K562 (cell line): ENCODE results near the gene TESK1. TPM values are rescaled to one million over a fixed set of nuclear protein-coding genes. Genes with fewer than 3 reads are reported as not detected.
A peak's percentile ranks its signal among the peaks of the same experiment; 100 is the strongest.

ENCODE experiments used
- ATAC-seq: fragments of 200-7000 bp; cut with Tn5 transposase; 3 replicates; pipeline ENCODE4 v1.9.1; 2020; ENCODE audit warnings: moderate library complexity
- BruUV-seq: library from RNA; stranded (reverse); fragments of 400-500 nt; replicated peaks from 2 replicates; lab custom pipeline; 2021; lab: Mats Ljungman, UMichigan
- CTCF ChIA-PET: fragments of 300-600 bp; formaldehyde crosslinking; extraction: SDS; loops from one replicate; lab custom pipeline; 2021; ENCODE audit warnings: low intra/inter-chr PET ratio; lab: Yijun Ruan, JAX
- POLR2A ChIA-PET: fragments of 300-600, 350-650 bp; sonication (Branson Sonifier 250); formaldehyde crosslinking; extraction: SDS; loops from one replicate; lab custom pipeline; 2021; ENCODE audit warnings: antibody characterized with exemption, inconsistent platforms; lab: Yijun Ruan, JAX
- DNase-seq, 4 experiments: peaks; one replicate each; pipeline versions ENCODE4 v3.0.0 to v3.0.0-alpha.2; 2011 to 2018; ENCODE audit warnings: low spot score in 3 of 4, mixed read lengths in 3 of 4; ENCODE audit errors: extremely low read depth in 1 of 4
- FAIRE-seq: peaks from 2 replicates; lab custom pipeline; 2011; peaks lifted over from hg19 to GRCh38; lab: Jason Lieb, UNC
- H2AFZ ChIP-seq: 2 replicates; pipeline ENCODE4 v1.6.0; 2011; ENCODE audit warnings: low read depth, low read length, control low read depth, inconsistent platforms
- H3K27ac ChIP-seq: fragments of 200-600 bp; 3 replicates; pipeline ENCODE4 v1.8.0; 2011; ENCODE audit warnings: low read depth, mild to moderate bottlenecking, control low read depth, inconsistent platforms, low read length, moderate library complexity, mixed read lengths; ENCODE audit errors: extremely low read depth
- H3K27me3 ChIP-seq, 2 experiments: fragments of 300-600 bp in 1 of 2; 2 replicates in 1 of 2; 3 replicates in 1 of 2; pipeline versions ENCODE4 v1.6.0 to v1.8.0; 2011; ENCODE audit warnings: inconsistent platforms in 2 of 2, low read length in 2 of 2, mild to moderate bottlenecking in 1 of 2, mixed read lengths in 1 of 2, moderate library complexity in 1 of 2; ENCODE audit not compliant: control insufficient read depth in 2 of 2, insufficient read depth in 2 of 2
- H3K36me3 ChIP-seq: fragments of 300-600 bp; 3 replicates; pipeline ENCODE4 v1.8.0; 2011; ENCODE audit warnings: mild to moderate bottlenecking, low read length, inconsistent platforms; ENCODE audit not compliant: control insufficient read depth, insufficient read depth
- H3K4me1 ChIP-seq, 2 experiments: fragments of 200-600 bp in 1 of 2; replicated peaks in 1 of 2; 2 replicates in 1 of 2; 3 replicates in 1 of 2; pipeline versions ENCODE4 v1.5.1 to v1.8.0; 2011; ENCODE audit warnings: inconsistent platforms in 2 of 2, low read length in 2 of 2, mild to moderate bottlenecking in 1 of 2, mixed read lengths in 1 of 2, moderate library complexity in 1 of 2; ENCODE audit not compliant: control insufficient read depth in 2 of 2, insufficient read depth in 2 of 2
- H3K4me2 ChIP-seq: 2 replicates; pipeline ENCODE4 v1.6.1; 2011; ENCODE audit warnings: low read length, control low read depth, inconsistent platforms, mixed read lengths; ENCODE audit not compliant: insufficient read depth
- H3K4me3 ChIP-seq: fragments of 200-600 bp; sonication (generic), shearing (Covaris generic); 2 replicates; pipeline ENCODE4 v1.5.1; 2016; ENCODE audit warnings: control low read depth, inconsistent platforms
- H3K79me2 ChIP-seq: fragments of 200-600 bp; 3 replicates; pipeline ENCODE4 v1.8.0; 2011; ENCODE audit warnings: low read length, inconsistent platforms; ENCODE audit not compliant: control insufficient read depth, insufficient read depth
- H3K9ac ChIP-seq, 2 experiments: 2 replicates each; pipeline versions ENCODE4 v1.6.0 to v1.6.1; 2011; ENCODE audit warnings: low read depth in 2 of 2, low read length in 2 of 2, control low read depth in 1 of 2, inconsistent platforms in 1 of 2, mild to moderate bottlenecking in 1 of 2, mixed read lengths in 1 of 2; ENCODE audit not compliant: insufficient read depth in 1 of 2
- H3K9me1 ChIP-seq: one replicate; pipeline ENCODE4 v1.6.0; 2011; ENCODE audit warnings: inconsistent platforms, mild to moderate bottlenecking, low read length, moderate library complexity; ENCODE audit not compliant: control insufficient read depth, insufficient read depth
- H3K9me3 ChIP-seq: replicated peaks from 2 replicates; pipeline ENCODE4 v1.5.1; 2011; ENCODE audit warnings: low read depth, low read length, inconsistent platforms; ENCODE audit not compliant: control insufficient read depth, insufficient read depth
- H4K20me1 ChIP-seq: replicated peaks from 2 replicates; pipeline ENCODE4 v1.6.1; 2011; ENCODE audit warnings: low read length, inconsistent platforms, mixed read lengths; ENCODE audit not compliant: control insufficient read depth, insufficient read depth
- DNMT1 ChIP-seq: fragments of 450-650 bp; IDR thresholded peaks from 2 replicates; pipeline ENCODE4 v1.6.1; 2016; ENCODE audit warnings: antibody characterized with exemption, mild to moderate bottlenecking
- RFX1 ChIP-seq: fragments of 450-650 bp; IDR thresholded peaks from 2 replicates; pipeline ENCODE4 v1.6.1; 2016; ENCODE audit warnings: mild to moderate bottlenecking, moderate library complexity
- WGBS: fragments of 100-300 bp; shearing (Covaris generic); methylation state at CpG from one replicate; pipeline ENCODE4 v1.1.6; 2016; ENCODE audit warnings: low coverage, mixed read lengths; ENCODE audit not compliant: insufficient coverage; ENCODE audit errors: missing lambda C conversion rate; 5-methylcytosine and 5-hydroxymethylcytosine counted together
- in situ Hi-C: fragments of 300-500 bp; cut with MboI; formaldehyde crosslinking; loops from 4 replicates; pipeline ENCODE4 v1.15.0; 2018; ENCODE audit warnings: inconsistent platforms, mixed read lengths
- intact Hi-C: fragments of 100-400 bp; cut with micrococcal nuclease; formaldehyde crosslinking; loops from 2 replicates; pipeline ENCODE4 v1.14.2; 2022
- polyA plus RNA-seq, 8 experiments: library from polyadenylated mRNA; depleted of rRNA in 4 of 8; stranded (reverse) in 5 of 8; unstranded in 3 of 8; fragments of >200 nt; fragmentation: Nextera tagmentation in 2 of 8; fragmentation: Illumina TruSeq in 1 of 8; extraction: Ambion mirVana in 2 of 8; extraction: Trizol in 1 of 8; gene quantifications; 2 replicates each; pipeline versions ENCODE4 v1.2.1 to v1.2.3, GENCODE V29; 2011 to 2014; ENCODE audit warnings: inconsistent platforms in 1 of 8, missing spikeins in 1 of 8
- total RNA-seq, 7 experiments: library from RNA; depleted of rRNA in 6 of 7; stranded (reverse); fragments of >200 nt in 6 of 7; fragmentation: Illumina TruSeq in 2 of 7; extraction: Trizol in 2 of 7; gene quantifications; 2 replicates each; pipeline versions ENCODE4 v1.2.1 to v1.2.3, GENCODE V29; 2011 to 2021; ENCODE audit warnings: low replicate concordance in 1 of 7
- TF ChIP-seq, protein P1 (sequence below): fragments of 450-650 bp; conservative IDR thresholded peaks from 2 replicates; pipeline ENCODE4 v1.6.1; 2016; ENCODE audit warnings: missing genetic modification characterization, low read depth, mild to moderate bottlenecking, control low read depth, missing compliant biosample characterization
- TF ChIP-seq, protein P2 (sequence below): fragments of 450-650 bp; IDR thresholded peaks from 2 replicates; pipeline ENCODE4 v1.6.1; 2016

Gene TESK1
- total and polyA plus RNA-seq, 9 of the 15 experiments (the other 6 are each of a cell fraction or from before 2014, with no cell fraction given) = 0.07 to 10.4 (median 4.1) TPM

DNA sequence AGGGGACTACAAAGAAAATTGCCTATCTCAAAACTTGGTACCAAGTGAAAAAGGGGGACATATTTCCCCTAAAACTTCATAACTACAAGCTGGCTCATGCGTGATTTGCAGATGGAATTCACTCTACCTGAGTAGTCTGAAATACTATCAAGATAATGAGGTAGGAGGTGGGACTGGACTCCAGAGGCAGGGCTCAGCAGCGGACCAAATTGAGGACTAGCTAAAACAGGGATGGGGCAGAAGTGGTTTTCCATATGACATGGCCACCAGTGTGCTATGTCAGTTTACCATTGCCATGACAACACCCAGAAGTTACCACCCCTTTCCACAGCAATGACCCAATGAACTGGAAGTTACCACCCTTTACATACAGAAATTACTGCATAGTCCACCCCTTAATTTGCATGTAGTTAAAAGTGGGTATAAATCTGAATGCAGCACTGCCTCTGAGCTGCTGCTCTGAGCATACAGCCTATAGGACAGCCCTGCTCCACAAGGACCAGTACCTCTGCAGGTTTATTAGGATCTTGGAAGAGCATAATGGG, 30.4 kb upstream of the TESK1 start:
- FAIRE-seq (no peak), ATAC-seq (no peak), DNase-seq (no peak)
- ChIA-PET POLR2A (interaction anchor here (0.7 kb wide), 2 partner anchors 12 to 357 kb away, joined by 3 to 6 read pairs; no protein-coding TSS in a partner anchor), CTCF (no interaction called here)
- Histone ChIP-seq H3K4me1 (no peaks in the 10 kb centered on the region), H3K4me2 (no peak overlapping the region), H3K27ac (no peak overlapping the region), H2AFZ (no peak overlapping the region), H3K27me3 (no peaks in the 10 kb centered on the region), H3K79me2 (no peaks in the 10 kb centered on the region), H3K9me1 (no peaks in the 10 kb centered on the region), H4K20me1 (no peaks in the 10 kb centered on the region), H3K36me3 (no peaks in the 10 kb centered on the region), H3K9me3 (no peaks in the 10 kb centered on the region), H3K9ac (no peak overlapping the region), H3K4me3 (no peak overlapping the region)
- TF ChIP-seq, protein P1, sequence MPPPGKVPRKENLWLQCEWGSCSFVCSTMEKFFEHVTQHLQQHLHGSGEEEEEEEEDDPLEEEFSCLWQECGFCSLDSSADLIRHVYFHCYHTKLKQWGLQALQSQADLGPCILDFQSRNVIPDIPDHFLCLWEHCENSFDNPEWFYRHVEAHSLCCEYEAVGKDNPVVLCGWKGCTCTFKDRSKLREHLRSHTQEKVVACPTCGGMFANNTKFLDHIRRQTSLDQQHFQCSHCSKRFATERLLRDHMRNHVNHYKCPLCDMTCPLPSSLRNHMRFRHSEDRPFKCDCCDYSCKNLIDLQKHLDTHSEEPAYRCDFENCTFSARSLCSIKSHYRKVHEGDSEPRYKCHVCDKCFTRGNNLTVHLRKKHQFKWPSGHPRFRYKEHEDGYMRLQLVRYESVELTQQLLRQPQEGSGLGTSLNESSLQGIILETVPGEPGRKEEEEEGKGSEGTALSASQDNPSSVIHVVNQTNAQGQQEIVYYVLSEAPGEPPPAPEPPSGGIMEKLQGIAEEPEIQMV = peak; percentile 92
- TF ChIP-seq DNMT1 = no peak
- TF ChIP-seq RFX1 = peak; percentile 70
- TF ChIP-seq, protein P2, sequence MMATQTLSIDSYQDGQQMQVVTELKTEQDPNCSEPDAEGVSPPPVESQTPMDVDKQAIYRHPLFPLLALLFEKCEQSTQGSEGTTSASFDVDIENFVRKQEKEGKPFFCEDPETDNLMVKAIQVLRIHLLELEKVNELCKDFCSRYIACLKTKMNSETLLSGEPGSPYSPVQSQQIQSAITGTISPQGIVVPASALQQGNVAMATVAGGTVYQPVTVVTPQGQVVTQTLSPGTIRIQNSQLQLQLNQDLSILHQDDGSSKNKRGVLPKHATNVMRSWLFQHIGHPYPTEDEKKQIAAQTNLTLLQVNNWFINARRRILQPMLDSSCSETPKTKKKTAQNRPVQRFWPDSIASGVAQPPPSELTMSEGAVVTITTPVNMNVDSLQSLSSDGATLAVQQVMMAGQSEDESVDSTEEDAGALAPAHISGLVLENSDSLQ = peak; percentile 13; the same call in 1 of the 2 replicates
- intact Hi-C loops (no loop called here), in situ Hi-C loops (loop anchor here (25.0 kb wide), 1 partner anchor 687 kb away; a partner anchor contains a TSS)
- 0% methylated on average over 2 of the region's 2 CpGs for WGBS
- no TSS peak for BruUV-seq
